PC-3 (cell line): Measurements from ENCODE around the gene EIPR1. TPM values are rescaled to one million over a fixed set of nuclear protein-coding genes. Genes with fewer than 3 reads are reported as not detected.

Experiments used
- ATAC-seq: fragments of 200-7000 bp; cut with Tn5 transposase; 2 replicates; pipeline ENCODE4 v1.9.1; 2020; ENCODE audit warnings: mild to moderate bottlenecking, moderate library complexity
- BruUV-seq: library from RNA; stranded (reverse); fragments of 400-500 nt; replicated peaks from 2 replicates; lab custom pipeline; 2021; lab: Mats Ljungman, UMichigan
- CTCF ChIA-PET: fragments of 300-600 bp; sonication (Branson Sonifier 250); formaldehyde crosslinking; loops from one replicate; lab custom pipeline; 2022; ENCODE audit warnings: antibody characterized with exemption; lab: Charles Lee
- POLR2A ChIA-PET: fragments of 300-600 bp; sonication (Branson Sonifier 250); formaldehyde crosslinking; loops from one replicate; lab custom pipeline; 2022; ENCODE audit warnings: antibody characterized with exemption; ENCODE audit not compliant: unreplicated experiment; lab: Charles Lee
- DNase-seq: peaks from one replicate; pipeline ENCODE4 v3.0.0-alpha.2; 2015
- H2AFZ ChIP-seq: fragments of 300-600 bp; sonication (generic); 2 replicates; pipeline ENCODE4 v1.6.0; 2016; ENCODE audit warnings: antibody characterized with exemption, low read length
- H3F3A ChIP-seq: fragments of 300-600 bp; sonication (generic); one replicate; pipeline ENCODE4 v1.6.0; 2017; ENCODE audit warnings: antibody characterized with exemption, low read length, control low read depth, mild to moderate bottlenecking; ENCODE audit not compliant: unreplicated experiment
- H3K27ac ChIP-seq: fragments of 300-600 bp; sonication (generic); 2 replicates; pipeline ENCODE4 v1.5.1; 2016; ENCODE audit warnings: mild to moderate bottlenecking, low read length
- H3K27me3 ChIP-seq: fragments of 300-600 bp; sonication (generic); 2 replicates; pipeline ENCODE4 v1.6.1; 2016; ENCODE audit warnings: low read length, mixed read lengths
- H3K36me3 ChIP-seq: fragments of 300-600 bp; sonication (generic); 2 replicates; pipeline ENCODE4 v1.6.1; 2016; ENCODE audit warnings: low read depth, mixed run types, low read length, mixed read lengths
- H3K4me1 ChIP-seq: fragments of 300-600 bp; sonication (generic); 2 replicates; pipeline ENCODE4 v1.5.1; 2016; ENCODE audit warnings: low read length; ENCODE audit not compliant: insufficient read depth
- H3K4me2 ChIP-seq: fragments of 300-600 bp; sonication (generic); 2 replicates; pipeline ENCODE4 v1.6.0; 2016; ENCODE audit warnings: low read length
- H3K4me3 ChIP-seq: fragments of 300-600 bp; sonication (generic); 2 replicates; pipeline ENCODE4 v1.5.1; 2016; ENCODE audit warnings: mild to moderate bottlenecking, low read length, mixed read lengths
- H3K79me2 ChIP-seq: fragments of 300-600 bp; sonication (generic); 2 replicates; pipeline ENCODE4 v1.6.1; 2017; ENCODE audit warnings: low read length, mixed read lengths
- H3K9ac ChIP-seq: fragments of 300-600 bp; sonication (generic); 2 replicates; pipeline ENCODE4 v1.6.0; 2016; ENCODE audit warnings: mild to moderate bottlenecking, low read length
- H3K9me2 ChIP-seq: fragments of 300-600 bp; sonication (generic); replicated peaks from 2 replicates; pipeline ENCODE4 v1.6.1; 2016; ENCODE audit warnings: mixed run types, low read length, mixed read lengths
- H3K9me3 ChIP-seq: fragments of 300-600 bp; sonication (generic); 2 replicates; pipeline ENCODE4 v1.6.1; 2016; ENCODE audit warnings: low read length, mixed read lengths
- H4K20me1 ChIP-seq: fragments of 300-600 bp; sonication (generic); 2 replicates; pipeline ENCODE4 v1.6.1; 2016; ENCODE audit warnings: low read length, mixed read lengths
- EZH2 ChIP-seq: fragments of 300-600 bp; sonication (generic); IDR thresholded peaks from one replicate; pipeline ENCODE4 v1.6.1; 2017; ENCODE audit warnings: antibody characterized with exemption, mild to moderate bottlenecking, low read length; ENCODE audit not compliant: unreplicated experiment
- EZH2phosphoT487 ChIP-seq: fragments of 300-600 bp; sonication (generic); IDR thresholded peaks from 2 replicates; pipeline ENCODE4 v1.6.1; 2018; ENCODE audit warnings: mild to moderate bottlenecking, antibody characterized with exemption, low read length, borderline replicate concordance
- intact Hi-C: fragments of 100-400 bp; cut with micrococcal nuclease; formaldehyde crosslinking; loops from 2 replicates; pipeline ENCODE4 v1.9.0; 2023
- total RNA-seq: library from RNA; depleted of rRNA; stranded (reverse); fragments of >200 nt; gene quantifications from 2 replicates; pipeline ENCODE4 v1.2.3, GENCODE V29; 2014
- TF ChIP-seq, protein P1 (sequence below): fragments of 300-600 bp; sonication (generic); conservative IDR thresholded peaks from 2 replicates; pipeline ENCODE4 v1.5.1; 2017; ENCODE audit warnings: antibody characterized with exemption, low read depth, mild to moderate bottlenecking, low read length

Gene EIPR1
- total RNA-seq, 1 experiment from 2014 or later, result 90.1 TPM

DNA sequence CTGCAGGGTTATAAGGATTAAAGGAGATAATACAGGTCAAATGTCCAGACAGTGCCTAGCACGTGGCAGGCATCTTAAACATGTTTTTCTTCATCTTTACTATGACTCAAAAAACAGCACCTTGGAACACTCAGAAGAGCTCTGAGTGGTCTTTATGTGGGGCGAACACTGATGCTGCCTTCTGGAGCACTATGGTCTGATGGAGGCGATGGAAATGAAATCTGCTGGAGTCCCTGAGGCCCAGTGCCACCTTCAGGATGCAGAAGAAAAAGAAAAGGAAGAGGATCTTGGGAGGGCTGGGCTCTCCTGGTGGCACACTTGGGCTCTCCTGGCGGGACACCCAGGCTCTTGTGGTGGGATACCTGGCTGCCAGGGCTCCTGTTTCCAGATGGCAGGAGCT, 171.8 kb downstream of the EIPR1 start:
- intact Hi-C loops, result no loop called here
- no peak for ATAC-seq
- Histone ChIP-seq H4K20me1 (no peaks in the 10 kb centered on the region), H3K79me2 (no peaks in the 10 kb centered on the region), H2AFZ (no peak overlapping the region), H3K27me3 (no peaks in the 10 kb centered on the region), H3K36me3 (no peaks in the 10 kb centered on the region), H3K4me3 (no peak overlapping the region), H3K9ac (no peak overlapping the region), H3K4me1 (no peaks in the 10 kb centered on the region), H3F3A (no peaks in the 10 kb centered on the region), H3K9me3 (no peaks in the 10 kb centered on the region), H3K9me2 (no peaks in the 10 kb centered on the region), H3K27ac (no peak overlapping the region), H3K4me2 (no peak overlapping the region)
- TF ChIP-seq EZH2phosphoT487 (no peak), EZH2 (no peak)
- CTCF ChIA-PET, result no interaction called here
- BruUV-seq, result no TSS peak
- POLR2A ChIA-PET, result no interaction called here
- no peak for DNase-seq

- TF ChIP-seq EZH2phosphoT487 (no peak), EZH2 (no peak)
- TF ChIP-seq, protein P1, sequence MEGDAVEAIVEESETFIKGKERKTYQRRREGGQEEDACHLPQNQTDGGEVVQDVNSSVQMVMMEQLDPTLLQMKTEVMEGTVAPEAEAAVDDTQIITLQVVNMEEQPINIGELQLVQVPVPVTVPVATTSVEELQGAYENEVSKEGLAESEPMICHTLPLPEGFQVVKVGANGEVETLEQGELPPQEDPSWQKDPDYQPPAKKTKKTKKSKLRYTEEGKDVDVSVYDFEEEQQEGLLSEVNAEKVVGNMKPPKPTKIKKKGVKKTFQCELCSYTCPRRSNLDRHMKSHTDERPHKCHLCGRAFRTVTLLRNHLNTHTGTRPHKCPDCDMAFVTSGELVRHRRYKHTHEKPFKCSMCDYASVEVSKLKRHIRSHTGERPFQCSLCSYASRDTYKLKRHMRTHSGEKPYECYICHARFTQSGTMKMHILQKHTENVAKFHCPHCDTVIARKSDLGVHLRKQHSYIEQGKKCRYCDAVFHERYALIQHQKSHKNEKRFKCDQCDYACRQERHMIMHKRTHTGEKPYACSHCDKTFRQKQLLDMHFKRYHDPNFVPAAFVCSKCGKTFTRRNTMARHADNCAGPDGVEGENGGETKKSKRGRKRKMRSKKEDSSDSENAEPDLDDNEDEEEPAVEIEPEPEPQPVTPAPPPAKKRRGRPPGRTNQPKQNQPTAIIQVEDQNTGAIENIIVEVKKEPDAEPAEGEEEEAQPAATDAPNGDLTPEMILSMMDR, result no peak
- Histone ChIP-seq H3K9me3 (no peaks in the 10 kb centered on the region), H3K4me2 (no peak overlapping the region), H3K9ac (no peak overlapping the region), H3K4me1 (no peaks in the 10 kb centered on the region), H3K79me2 (no peaks in the 10 kb centered on the region), H3F3A (no peaks in the 10 kb centered on the region), H4K20me1 (no peaks in the 10 kb centered on the region), H3K27ac (no peak overlapping the region), H3K9me2 (no peaks in the 10 kb centered on the region), H2AFZ (no peak overlapping the region), H3K4me3 (no peak overlapping the region), H3K36me3 (no peaks in the 10 kb centered on the region), H3K27me3 (no peaks in the 10 kb centered on the region)
- intact Hi-C loops, result no loop called here
- CTCF ChIA-PET, result no interaction called here
- DNase-seq (no peak), ATAC-seq (no peak)
- POLR2A ChIA-PET, result no interaction called here
- BruUV-seq, result no TSS peak
These were observed 173.4 kb downstream of the EIPR1 start for GRCh38 chr2:3204031-3204821.

DNA sequence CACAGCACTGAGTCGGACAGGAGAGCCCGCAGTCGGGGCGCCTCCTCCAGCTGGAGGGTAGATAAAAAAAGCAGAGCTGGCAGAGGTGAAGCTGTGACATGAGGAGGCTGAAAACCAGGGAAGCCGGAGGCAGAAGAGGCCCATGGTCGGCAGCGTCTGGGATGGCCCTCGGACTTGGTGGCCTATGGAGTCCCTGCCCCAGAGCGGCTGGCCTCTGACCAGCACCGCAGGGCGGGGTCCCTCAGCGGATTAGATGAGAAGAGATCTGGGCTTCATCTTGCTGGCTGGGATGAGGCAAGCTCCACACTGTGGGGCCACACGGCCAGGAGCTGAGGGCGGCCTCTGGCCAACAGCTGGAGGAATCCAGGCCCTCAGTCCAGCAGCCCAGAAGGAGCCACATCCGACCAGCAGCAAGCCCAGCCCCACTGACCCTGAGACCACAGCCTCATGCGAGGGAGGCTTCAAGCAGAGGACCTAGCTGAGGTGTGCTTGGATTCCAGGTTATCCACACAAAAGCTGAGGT, 174.1 kb downstream of the EIPR1 start:
- no peaks in the 10 kb centered on the region for H3F3A ChIP-seq
- H3K27me3 ChIP-seq, result no peaks in the 10 kb centered on the region
- H2AFZ ChIP-seq, result no peak overlapping the region
- no peak for DNase-seq
- H3K4me1 ChIP-seq, result no peaks in the 10 kb centered on the region
- H3K36me3 ChIP-seq, result no peaks in the 10 kb centered on the region
- no peak for TF ChIP-seq EZH2phosphoT487
- TF ChIP-seq, protein P1, result no peak
- no peak for TF ChIP-seq EZH2
- ATAC-seq, result no peak
- no peak overlapping the region for H3K9ac ChIP-seq
- ChIA-PET POLR2A (no interaction called here), CTCF (no interaction called here)
- no peaks in the 10 kb centered on the region for H3K9me3 ChIP-seq
- H3K9me2 ChIP-seq, result no peaks in the 10 kb centered on the region
- no peaks in the 10 kb centered on the region for H4K20me1 ChIP-seq
- H3K4me2 ChIP-seq, result no peak overlapping the region
- BruUV-seq, result no TSS peak
- H3K27ac ChIP-seq, result no peak overlapping the region
- H3K4me3 ChIP-seq, result no peak overlapping the region
- H3K79me2 ChIP-seq, result no peaks in the 10 kb centered on the region
- intact Hi-C loops, result no loop called here
